DOHH2 (cell line): ENCODE measurements around the gene CHCHD4.

Source experiments
- H3F3A ChIP-seq: fragments of 200-600 bp; sonication (generic), shearing (Covaris generic); 2 replicates; pipeline ENCODE4 v1.6.0; 2016; ENCODE audit warnings: antibody characterized with exemption, mild to moderate bottlenecking; ENCODE audit not compliant: control insufficient read depth, insufficient read depth
- H3K27ac ChIP-seq: fragments of 200-600 bp; sonication (generic); 2 replicates; pipeline ENCODE4 v1.5.1; 2014; ENCODE audit warnings: low read depth, mild to moderate bottlenecking, low read length, moderate library complexity
- H3K27me3 ChIP-seq: fragments of 200-600 bp; sonication (generic); 2 replicates; pipeline ENCODE4 v1.6.1; 2014; ENCODE audit warnings: mild to moderate bottlenecking, low read length, mixed read lengths; ENCODE audit not compliant: control insufficient read depth
- H3K36me3 ChIP-seq: fragments of 200-600 bp; sonication (generic); 2 replicates; pipeline ENCODE4 v1.6.1; 2014; ENCODE audit warnings: mild to moderate bottlenecking, low read length, moderate library complexity, mixed read lengths; ENCODE audit not compliant: control insufficient read depth
- H3K4me1 ChIP-seq: fragments of 200-600 bp; sonication (generic); 2 replicates; pipeline ENCODE4 v1.6.1; 2014; ENCODE audit warnings: mild to moderate bottlenecking, low read length, mixed read lengths; ENCODE audit not compliant: control insufficient read depth
- H3K4me2 ChIP-seq: fragments of 200-600 bp; sonication (generic); 2 replicates; pipeline ENCODE4 v1.6.0; 2014; ENCODE audit warnings: mild to moderate bottlenecking, low read length, moderate library complexity
- H3K4me3 ChIP-seq: fragments of 200-600 bp; sonication (generic); 2 replicates; pipeline ENCODE4 v1.5.1; 2014; ENCODE audit warnings: mild to moderate bottlenecking, low read length, mixed read lengths
- H3K79me2 ChIP-seq: fragments of 200-600 bp; sonication (generic); 2 replicates; pipeline ENCODE4 v1.6.1; 2014; ENCODE audit warnings: mild to moderate bottlenecking, low read length, mixed read lengths; ENCODE audit not compliant: control insufficient read depth
- H3K9me2 ChIP-seq: fragments of 200-600 bp; sonication (generic); replicated peaks from 2 replicates; pipeline ENCODE4 v1.6.1; 2014; ENCODE audit warnings: mild to moderate bottlenecking, low read length, mixed read lengths; ENCODE audit not compliant: control insufficient read depth
- H3K9me3 ChIP-seq: fragments of 200-600 bp; sonication (generic); 2 replicates; pipeline ENCODE4 v1.6.1; 2014; ENCODE audit warnings: antibody characterized with exemption, low read length, mixed read lengths; ENCODE audit not compliant: control insufficient read depth, insufficient read depth
- H4K20me1 ChIP-seq: fragments of 200-600 bp; sonication (generic); 2 replicates; pipeline ENCODE4 v1.6.0; 2014; ENCODE audit warnings: low read depth, mild to moderate bottlenecking, antibody characterized with exemption, low read length, moderate library complexity; ENCODE audit not compliant: control insufficient read depth, insufficient read depth
- EZH2phosphoT487 ChIP-seq: fragments of 200-600 bp; sonication (generic); IDR thresholded peaks from 2 replicates; pipeline ENCODE4 v1.6.1; 2017; ENCODE audit warnings: borderline replicate concordance, mild to moderate bottlenecking, antibody characterized with exemption, low read length, moderate library complexity, mixed read lengths
- TF ChIP-seq, protein P1 (sequence below): fragments of 200-600 bp; sonication (generic); IDR thresholded peaks from one replicate; pipeline ENCODE4 v1.5.1; 2014; ENCODE audit warnings: antibody characterized with exemption, mild to moderate bottlenecking, low read depth, low read length; ENCODE audit not compliant: poor library complexity, severe bottlenecking

Gene CHCHD4

DNA sequence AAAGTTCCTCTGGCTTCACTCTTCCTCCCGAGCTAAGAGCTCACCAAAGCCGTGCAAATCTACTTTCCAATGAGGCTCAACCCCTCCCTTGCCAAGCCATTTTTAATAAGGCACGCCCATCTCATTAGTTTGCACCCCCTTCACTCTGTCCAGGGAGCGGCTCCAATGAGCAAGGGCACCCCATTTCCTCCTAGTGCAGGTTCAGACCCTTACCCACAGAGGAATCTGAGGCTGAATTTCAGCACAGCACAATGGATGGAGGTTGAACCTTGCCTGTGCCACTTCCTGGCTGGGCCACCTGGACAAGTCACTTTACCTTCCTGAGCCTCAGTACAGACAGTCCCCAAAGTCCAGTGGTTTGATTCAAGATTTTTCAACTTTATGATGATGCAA is 28.3 kb upstream of the CHCHD4 start:
- H3K27ac ChIP-seq: no peak overlapping the region
- 0 out of 2 replicates have a peak, but pooled peaks cover 2% of the 10 kb centered on the region for H3K79me2 ChIP-seq
- H3K4me2 ChIP-seq: no peak overlapping the region
- no peaks in the 10 kb centered on the region for H3K9me3 ChIP-seq
- peaks cover 64% of the 10 kb centered on the region for H3K36me3 ChIP-seq
- no peaks in the 10 kb centered on the region for H4K20me1 ChIP-seq
- no peaks in the 10 kb centered on the region for H3F3A ChIP-seq
- no peak overlapping the region for H3K4me3 ChIP-seq
- H3K9me2 ChIP-seq: no peaks in the 10 kb centered on the region
- no peaks in the 10 kb centered on the region for H3K27me3 ChIP-seq
- TF ChIP-seq EZH2phosphoT487: no peak
- TF ChIP-seq, protein P1, sequence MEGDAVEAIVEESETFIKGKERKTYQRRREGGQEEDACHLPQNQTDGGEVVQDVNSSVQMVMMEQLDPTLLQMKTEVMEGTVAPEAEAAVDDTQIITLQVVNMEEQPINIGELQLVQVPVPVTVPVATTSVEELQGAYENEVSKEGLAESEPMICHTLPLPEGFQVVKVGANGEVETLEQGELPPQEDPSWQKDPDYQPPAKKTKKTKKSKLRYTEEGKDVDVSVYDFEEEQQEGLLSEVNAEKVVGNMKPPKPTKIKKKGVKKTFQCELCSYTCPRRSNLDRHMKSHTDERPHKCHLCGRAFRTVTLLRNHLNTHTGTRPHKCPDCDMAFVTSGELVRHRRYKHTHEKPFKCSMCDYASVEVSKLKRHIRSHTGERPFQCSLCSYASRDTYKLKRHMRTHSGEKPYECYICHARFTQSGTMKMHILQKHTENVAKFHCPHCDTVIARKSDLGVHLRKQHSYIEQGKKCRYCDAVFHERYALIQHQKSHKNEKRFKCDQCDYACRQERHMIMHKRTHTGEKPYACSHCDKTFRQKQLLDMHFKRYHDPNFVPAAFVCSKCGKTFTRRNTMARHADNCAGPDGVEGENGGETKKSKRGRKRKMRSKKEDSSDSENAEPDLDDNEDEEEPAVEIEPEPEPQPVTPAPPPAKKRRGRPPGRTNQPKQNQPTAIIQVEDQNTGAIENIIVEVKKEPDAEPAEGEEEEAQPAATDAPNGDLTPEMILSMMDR: no peak
- H3K4me1 ChIP-seq: no peaks in the 10 kb centered on the region

DNA sequence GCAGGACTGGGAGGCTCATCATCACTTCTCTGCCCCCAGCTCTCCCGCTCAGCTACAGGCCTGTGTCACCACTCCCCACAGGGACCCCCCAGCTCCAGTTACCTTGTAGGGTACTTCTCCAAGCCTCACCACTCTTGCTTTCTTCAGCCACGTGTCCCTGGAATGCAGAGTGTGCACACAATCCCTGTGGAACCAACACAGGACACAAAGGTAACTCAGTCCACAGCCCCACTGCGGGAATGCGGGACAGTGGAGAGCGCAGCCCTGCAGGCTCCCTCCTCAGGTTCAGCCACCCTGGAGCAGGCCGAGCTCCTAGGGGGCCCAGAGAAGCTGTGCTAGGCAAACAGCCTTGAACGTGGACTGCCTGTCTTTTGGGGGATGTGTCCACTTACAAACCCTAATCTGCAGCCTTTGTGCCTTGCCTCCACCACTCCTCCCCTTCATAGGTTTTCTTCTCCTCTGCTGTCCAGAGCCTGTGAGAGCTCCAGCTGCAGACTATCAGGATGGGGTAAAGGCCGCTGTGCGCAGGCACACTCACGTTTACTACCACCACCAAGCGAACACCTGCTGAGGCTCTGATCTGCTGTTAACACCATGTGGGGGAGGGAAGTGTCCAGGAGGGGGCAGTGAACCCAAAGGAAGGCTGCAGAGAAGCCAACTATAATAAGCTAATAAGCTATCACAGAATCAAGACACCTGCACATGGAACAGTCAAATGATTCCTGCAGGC is 27.7 kb upstream of the CHCHD4 start:
- no peaks in the 10 kb centered on the region for H3K9me2 ChIP-seq
- H3F3A ChIP-seq: no peaks in the 10 kb centered on the region
- TF ChIP-seq, protein P1: peak; percentile 46
- no peak for TF ChIP-seq EZH2phosphoT487
- no peaks in the 10 kb centered on the region for H3K9me3 ChIP-seq
- 0 out of 2 replicates have a peak, but pooled peaks cover 2% of the 10 kb centered on the region for H3K79me2 ChIP-seq
- no peak overlapping the region for H3K27ac ChIP-seq
- peaks cover 64% of the 10 kb centered on the region for H3K36me3 ChIP-seq
- H3K27me3 ChIP-seq: no peaks in the 10 kb centered on the region
- no peaks in the 10 kb centered on the region for H3K4me1 ChIP-seq
- H3K4me3 ChIP-seq: no peak overlapping the region
- H4K20me1 ChIP-seq: no peaks in the 10 kb centered on the region
- no peak overlapping the region for H3K4me2 ChIP-seq

DNA sequence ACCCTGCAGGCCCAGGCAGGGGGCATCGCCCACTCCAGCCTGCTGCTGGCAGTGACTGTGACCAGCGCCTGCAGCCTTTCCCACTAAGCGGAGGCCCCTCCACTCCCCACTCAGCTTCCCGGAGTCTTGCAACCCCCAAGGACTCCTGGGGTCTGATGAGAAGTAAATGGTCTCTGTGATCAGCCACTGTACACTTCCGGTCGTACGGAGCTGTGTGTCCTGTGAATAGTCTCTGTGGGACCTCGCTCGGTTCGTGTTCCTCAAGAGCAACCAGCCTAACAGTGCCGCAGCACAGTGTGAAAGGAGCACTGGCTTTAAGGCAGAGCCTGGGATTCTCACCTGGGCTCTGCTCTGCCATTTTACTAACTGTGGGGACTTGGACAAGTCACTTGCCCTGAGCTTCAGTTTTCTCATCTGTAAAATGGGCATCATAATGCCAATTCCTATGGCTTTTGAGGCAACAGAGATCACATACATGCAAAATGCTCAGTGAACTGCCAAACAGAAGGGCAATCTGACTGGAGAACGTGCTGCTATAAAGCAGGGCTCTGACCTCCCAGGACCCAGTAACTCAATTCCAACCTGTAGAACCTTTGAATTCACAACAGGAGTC is 26.9 kb upstream of the CHCHD4 start:
- no peak overlapping the region for H3K4me2 ChIP-seq
- no peaks in the 10 kb centered on the region for H4K20me1 ChIP-seq
- no peaks in the 10 kb centered on the region for H3K9me3 ChIP-seq
- H3K27ac ChIP-seq: no peak overlapping the region
- H3F3A ChIP-seq: no peaks in the 10 kb centered on the region
- no peaks in the 10 kb centered on the region for H3K27me3 ChIP-seq
- H3K36me3 ChIP-seq: peaks cover 63% of the 10 kb centered on the region
- H3K4me1 ChIP-seq: no peaks in the 10 kb centered on the region
- TF ChIP-seq EZH2phosphoT487: no peak
- TF ChIP-seq, protein P1: no peak
- no peaks in the 10 kb centered on the region for H3K9me2 ChIP-seq
- H3K4me3 ChIP-seq: no peak overlapping the region
- 0 out of 2 replicates have a peak, but pooled peaks cover 2% of the 10 kb centered on the region for H3K79me2 ChIP-seq
